A549 (cell line): Measurements from ENCODE around the gene SKI. TPM values are rescaled to one million over a fixed set of nuclear protein-coding genes. Genes with fewer than 3 reads are reported as not detected.

Experiments used
- BHLHE40 ChIP-seq: IDR thresholded peaks from 2 replicates; pipeline ENCODE4 v1.6.1; 2012; ENCODE audit warnings: low read depth, low read length, inconsistent platforms
- CBX2 ChIP-seq: fragments of 200-600 bp; sonication (generic); IDR thresholded peaks from 2 replicates; pipeline ENCODE4 v1.6.1; 2016; ENCODE audit warnings: low read depth, mild to moderate bottlenecking, borderline replicate concordance
- CEBPB ChIP-seq, 2 experiments: fragments of >200 bp in 1 of 2; sonication (Bioruptor Twin) in 1 of 2; formaldehyde crosslinking in 1 of 2; IDR thresholded peaks; 2 replicates each; pipeline ENCODE4 v1.6.1; 2012 to 2016
- ELK1 ChIP-seq: fragments of 150-350 bp; IDR thresholded peaks from 2 replicates; pipeline ENCODE4 v1.6.1; 2014; ENCODE audit warnings: low read depth, mild to moderate bottlenecking, low read length
- ESRRA ChIP-seq: fragments of 150-350 bp; IDR thresholded peaks from 2 replicates; pipeline ENCODE4 v1.6.1; 2014; ENCODE audit warnings: mild to moderate bottlenecking, low read length, borderline replicate concordance
- FOSB ChIP-seq: fragments of 250-450 bp; sonication (Bioruptor Pico); IDR thresholded peaks from 2 replicates; pipeline ENCODE4 v1.5.0; 2020; ENCODE audit warnings: mild to moderate bottlenecking, moderate library complexity
- FOXS1 ChIP-seq: fragments of 250-450 bp; sonication (Bioruptor Pico); IDR thresholded peaks from 2 replicates; pipeline ENCODE4 v1.5.0; 2020; ENCODE audit warnings: mild to moderate bottlenecking, moderate library complexity
- HDAC2 ChIP-seq: fragments of 200-600 bp; sonication (generic); IDR thresholded peaks from 2 replicates; pipeline ENCODE4 v1.6.1; 2016
- HEYL ChIP-seq: fragments of 250-450 bp; sonication (Bioruptor Pico); IDR thresholded peaks from 2 replicates; pipeline ENCODE4 v1.8.0; 2021; ENCODE audit warnings: mild to moderate bottlenecking, moderate library complexity
- HOXA7 ChIP-seq: fragments of 250-450 bp; sonication (Bioruptor Pico); IDR thresholded peaks from 2 replicates; pipeline ENCODE4 v1.5.0; 2020; ENCODE audit warnings: mild to moderate bottlenecking, moderate library complexity
- JUN ChIP-seq, 2 experiments: fragments of >200 bp; sonication (Bioruptor Twin); formaldehyde crosslinking; IDR thresholded peaks; 2 replicates in 1 of 2; 3 replicates in 1 of 2; pipeline ENCODE4 v1.6.1; 2016 to 2017
- JUNB ChIP-seq: fragments of >200 bp; sonication (Bioruptor Twin); formaldehyde crosslinking; IDR thresholded peaks from 2 replicates; pipeline ENCODE4 v1.6.1; 2016
- KDM1A ChIP-seq: fragments of 200-600 bp; sonication (generic); IDR thresholded peaks from 2 replicates; pipeline ENCODE4 v1.6.1; 2016; ENCODE audit warnings: low read depth, mild to moderate bottlenecking
- MAFK ChIP-seq: fragments of 450-650 bp; IDR thresholded peaks from 2 replicates; pipeline ENCODE4 v1.6.1; 2014; ENCODE audit not compliant: partially characterized antibody
- NPAS2 ChIP-seq: fragments of 250-450 bp; sonication (Bioruptor Pico); IDR thresholded peaks from 2 replicates; pipeline ENCODE4 v1.8.0; 2022; ENCODE audit warnings: mild to moderate bottlenecking, moderate library complexity, borderline replicate concordance
- NR3C1 ChIP-seq: fragments of >200 bp; sonication (Bioruptor Twin); formaldehyde crosslinking; IDR thresholded peaks from 3 replicates; pipeline ENCODE4 v1.6.1; 2017
- PHF8 ChIP-seq: fragments of 200-600 bp; sonication (generic); IDR thresholded peaks from 2 replicates; pipeline ENCODE4 v1.6.1; 2016; ENCODE audit warnings: low read depth, mild to moderate bottlenecking, antibody characterized with exemption, moderate library complexity, borderline replicate concordance
- POLR2A ChIP-seq: IDR thresholded peaks from 2 replicates; pipeline ENCODE4 v1.6.1; 2012; ENCODE audit warnings: mild to moderate bottlenecking, low read length
- RCOR1 ChIP-seq: fragments of 150-350 bp; IDR thresholded peaks from 2 replicates; pipeline ENCODE4 v1.6.1; 2014; ENCODE audit warnings: antibody characterized with exemption, low read length, low read depth
- REST ChIP-seq: fragments of 200-600 bp; sonication (generic); IDR thresholded peaks from 2 replicates; pipeline ENCODE4 v1.6.1; 2016; ENCODE audit warnings: antibody characterized with exemption, mild to moderate bottlenecking, moderate library complexity
- RNF2 ChIP-seq: fragments of 200-600 bp; sonication (generic); IDR thresholded peaks from 2 replicates; pipeline ENCODE4 v1.6.1; 2016; ENCODE audit warnings: low read depth, mild to moderate bottlenecking, antibody characterized with exemption, moderate library complexity, borderline replicate concordance
- ZC3H11A ChIP-seq: fragments of 450-650 bp; IDR thresholded peaks from 2 replicates; pipeline ENCODE4 v1.6.1; 2014; ENCODE audit warnings: antibody characterized with exemption, mild to moderate bottlenecking
- ZFP36 ChIP-seq: fragments of 450-650 bp; IDR thresholded peaks from 2 replicates; pipeline ENCODE4 v1.6.1; 2014; ENCODE audit warnings: borderline replicate concordance; ENCODE audit not compliant: partially characterized antibody
- ZNF302 ChIP-seq: fragments of 250-450 bp; sonication (Bioruptor Pico); IDR thresholded peaks from 2 replicates; pipeline ENCODE4 v1.9.0; 2021; ENCODE audit warnings: inconsistent platforms, mild to moderate bottlenecking, moderate library complexity
- ZSCAN20 ChIP-seq: fragments of 250-450 bp; sonication (Bioruptor Pico); IDR thresholded peaks from 2 replicates; pipeline ENCODE4 v1.8.0; 2022; ENCODE audit warnings: mild to moderate bottlenecking, moderate library complexity
- polyA plus RNA-seq, 4 experiments: library from polyadenylated mRNA; depleted of rRNA in 3 of 4; stranded (reverse); fragments of >200 nt; fragmentation: RNase III in 1 of 4; extraction: RNeasy Plus Mini Kit Qiagen cat#74134 plus additional on column Dnase treatment in 1 of 4; gene quantifications; 2 replicates in 3 of 4; 3 replicates in 1 of 4; pipeline ENCODE4 v1.2.3, GENCODE V29; 2011 to 2017
- TF ChIP-seq, protein P1 (sequence below): fragments of >200 bp; sonication (Bioruptor Twin); formaldehyde crosslinking; IDR thresholded peaks from 2 replicates; pipeline ENCODE4 v1.6.1; 2016
- TF ChIP-seq, protein P2 (sequence below): fragments of >200 bp; sonication (Bioruptor Twin); formaldehyde crosslinking; IDR thresholded peaks from 3 replicates; pipeline ENCODE4 v1.5.1; 2016
- TF ChIP-seq, protein P3 (sequence below): IDR thresholded peaks from 2 replicates; pipeline ENCODE4 v1.6.1; 2012
- TF ChIP-seq, protein P4 (sequence below): fragments of 250-450 bp; sonication (Bioruptor Pico); IDR thresholded peaks from 2 replicates; pipeline ENCODE4 v1.5.0; 2021; ENCODE audit warnings: mild to moderate bottlenecking, moderate library complexity, borderline replicate concordance
- TF ChIP-seq, protein P5 (sequence below): fragments of >200 bp; sonication (Bioruptor Twin); formaldehyde crosslinking; IDR thresholded peaks from 3 replicates; pipeline ENCODE4 v1.6.1; 2016
- TF ChIP-seq, protein P6 (sequence below): IDR thresholded peaks from 2 replicates; pipeline ENCODE4 v1.6.1; 2012

Gene SKI
- polyA plus RNA-seq, 2 of the 4 experiments (the other 2 are of a cell fraction), result 2.8 to 12.0 TPM

GRCh38 chr1:2212532-2213491 is 15.3 kb upstream of the SKI start (continued):
- TF ChIP-seq HOXA7, result no peak
- TF ChIP-seq RNF2, result no peak
- no peak for TF ChIP-seq PHF8
- TF ChIP-seq, protein P1, sequence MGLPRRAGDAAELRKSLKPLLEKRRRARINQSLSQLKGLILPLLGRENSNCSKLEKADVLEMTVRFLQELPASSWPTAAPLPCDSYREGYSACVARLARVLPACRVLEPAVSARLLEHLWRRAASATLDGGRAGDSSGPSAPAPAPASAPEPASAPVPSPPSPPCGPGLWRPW, result no peak
- no peak for TF ChIP-seq CBX2
- TF ChIP-seq FOXS1, result no peak
- TF ChIP-seq, protein P2, sequence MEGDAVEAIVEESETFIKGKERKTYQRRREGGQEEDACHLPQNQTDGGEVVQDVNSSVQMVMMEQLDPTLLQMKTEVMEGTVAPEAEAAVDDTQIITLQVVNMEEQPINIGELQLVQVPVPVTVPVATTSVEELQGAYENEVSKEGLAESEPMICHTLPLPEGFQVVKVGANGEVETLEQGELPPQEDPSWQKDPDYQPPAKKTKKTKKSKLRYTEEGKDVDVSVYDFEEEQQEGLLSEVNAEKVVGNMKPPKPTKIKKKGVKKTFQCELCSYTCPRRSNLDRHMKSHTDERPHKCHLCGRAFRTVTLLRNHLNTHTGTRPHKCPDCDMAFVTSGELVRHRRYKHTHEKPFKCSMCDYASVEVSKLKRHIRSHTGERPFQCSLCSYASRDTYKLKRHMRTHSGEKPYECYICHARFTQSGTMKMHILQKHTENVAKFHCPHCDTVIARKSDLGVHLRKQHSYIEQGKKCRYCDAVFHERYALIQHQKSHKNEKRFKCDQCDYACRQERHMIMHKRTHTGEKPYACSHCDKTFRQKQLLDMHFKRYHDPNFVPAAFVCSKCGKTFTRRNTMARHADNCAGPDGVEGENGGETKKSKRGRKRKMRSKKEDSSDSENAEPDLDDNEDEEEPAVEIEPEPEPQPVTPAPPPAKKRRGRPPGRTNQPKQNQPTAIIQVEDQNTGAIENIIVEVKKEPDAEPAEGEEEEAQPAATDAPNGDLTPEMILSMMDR, result no peak
- TF ChIP-seq NPAS2 (CRISPR knock-in tag), result no peak
- peak; percentile 41 for TF ChIP-seq POLR2A
- TF ChIP-seq FOSB (CRISPR knock-in tag), result no peak
- no peak for TF ChIP-seq JUNB
- TF ChIP-seq HEYL, result peak; percentile 66; the same call in 1 of the 2 replicates
- no peak for TF ChIP-seq ZC3H11A
- TF ChIP-seq NR3C1, result no peak
- TF ChIP-seq RCOR1, result no peak
- TF ChIP-seq KDM1A, result no peak
- no peak for TF ChIP-seq ZFP36
- TF ChIP-seq REST, result no peak
- TF ChIP-seq, protein P3, sequence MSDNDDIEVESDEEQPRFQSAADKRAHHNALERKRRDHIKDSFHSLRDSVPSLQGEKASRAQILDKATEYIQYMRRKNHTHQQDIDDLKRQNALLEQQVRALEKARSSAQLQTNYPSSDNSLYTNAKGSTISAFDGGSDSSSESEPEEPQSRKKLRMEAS, result peak; percentile 85
- no peak for TF ChIP-seq HDAC2
- no peak for TF ChIP-seq ZNF302 (CRISPR knock-in tag)
- TF ChIP-seq CEBPB (IDR thresholded peaks at IDR 0.05), result no peak
- no peak for TF ChIP-seq MAFK
- TF ChIP-seq, protein P4, sequence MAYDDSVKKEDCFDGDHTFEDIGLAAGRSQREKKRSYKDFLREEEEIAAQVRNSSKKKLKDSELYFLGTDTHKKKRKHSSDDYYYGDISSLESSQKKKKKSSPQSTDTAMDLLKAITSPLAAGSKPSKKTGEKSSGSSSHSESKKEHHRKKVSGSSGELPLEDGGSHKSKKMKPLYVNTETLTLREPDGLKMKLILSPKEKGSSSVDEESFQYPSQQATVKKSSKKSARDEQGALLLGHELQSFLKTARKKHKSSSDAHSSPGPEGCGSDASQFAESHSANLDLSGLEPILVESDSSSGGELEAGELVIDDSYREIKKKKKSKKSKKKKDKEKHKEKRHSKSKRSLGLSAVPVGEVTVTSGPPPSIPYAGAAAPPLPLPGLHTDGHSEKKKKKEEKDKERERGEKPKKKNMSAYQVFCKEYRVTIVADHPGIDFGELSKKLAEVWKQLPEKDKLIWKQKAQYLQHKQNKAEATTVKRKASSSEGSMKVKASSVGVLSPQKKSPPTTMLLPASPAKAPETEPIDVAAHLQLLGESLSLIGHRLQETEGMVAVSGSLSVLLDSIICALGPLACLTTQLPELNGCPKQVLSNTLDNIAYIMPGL, result no peak
- no peak for TF ChIP-seq BHLHE40
- no peak for TF ChIP-seq ELK1
- no peak for TF ChIP-seq ESRRA
- TF ChIP-seq, protein P5, sequence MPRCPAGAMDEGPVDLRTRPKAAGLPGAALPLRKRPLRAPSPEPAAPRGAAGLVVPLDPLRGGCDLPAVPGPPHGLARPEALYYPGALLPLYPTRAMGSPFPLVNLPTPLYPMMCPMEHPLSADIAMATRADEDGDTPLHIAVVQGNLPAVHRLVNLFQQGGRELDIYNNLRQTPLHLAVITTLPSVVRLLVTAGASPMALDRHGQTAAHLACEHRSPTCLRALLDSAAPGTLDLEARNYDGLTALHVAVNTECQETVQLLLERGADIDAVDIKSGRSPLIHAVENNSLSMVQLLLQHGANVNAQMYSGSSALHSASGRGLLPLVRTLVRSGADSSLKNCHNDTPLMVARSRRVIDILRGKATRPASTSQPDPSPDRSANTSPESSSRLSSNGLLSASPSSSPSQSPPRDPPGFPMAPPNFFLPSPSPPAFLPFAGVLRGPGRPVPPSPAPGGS, result no peak
- TF ChIP-seq ZSCAN20 (CRISPR knock-in tag), result 0 out of 2 replicates have a peak, but pooled peaks have one; percentile 36
- 0 out of 5 replicates have a peak, but pooled peaks have one; percentile 33 to 37 for TF ChIP-seq JUN (IDR thresholded peaks at IDR 0.05)
- TF ChIP-seq, protein P6, sequence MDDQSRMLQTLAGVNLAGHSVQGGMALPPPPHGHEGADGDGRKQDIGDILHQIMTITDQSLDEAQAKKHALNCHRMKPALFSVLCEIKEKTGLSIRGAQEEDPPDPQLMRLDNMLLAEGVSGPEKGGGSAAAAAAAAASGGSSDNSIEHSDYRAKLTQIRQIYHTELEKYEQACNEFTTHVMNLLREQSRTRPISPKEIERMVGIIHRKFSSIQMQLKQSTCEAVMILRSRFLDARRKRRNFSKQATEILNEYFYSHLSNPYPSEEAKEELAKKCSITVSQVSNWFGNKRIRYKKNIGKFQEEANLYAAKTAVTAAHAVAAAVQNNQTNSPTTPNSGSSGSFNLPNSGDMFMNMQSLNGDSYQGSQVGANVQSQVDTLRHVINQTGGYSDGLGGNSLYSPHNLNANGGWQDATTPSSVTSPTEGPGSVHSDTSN, result no peak
